WTC11 (cell line): ENCODE measurements around the gene PRTN3. TPM values are rescaled to one million over a fixed set of nuclear protein-coding genes. Genes with fewer than 3 reads are reported as not detected.

Experiments used
- ATAC-seq: fragments of 200-7000 bp; cut with Tn5 transposase; 2 replicates; pipeline ENCODE4 v1.10.0; 2021; ENCODE audit warnings: mild to moderate bottlenecking, moderate library complexity
- CTCF ChIA-PET: fragments of 300-600 bp; sonication (Branson Sonifier 250); formaldehyde crosslinking; loops from one replicate; lab custom pipeline; 2021; ENCODE audit warnings: antibody characterized with exemption; lab: Charles Lee
- POLR2A ChIA-PET: fragments of 350-600 bp; sonication (Branson Sonifier 250); formaldehyde crosslinking; loops from one replicate; lab custom pipeline; 2021; ENCODE audit warnings: antibody characterized with exemption; lab: Charles Lee
- DNase-seq: peaks from one replicate; pipeline ENCODE4 v3.0.0; 2021; ENCODE audit warnings: low spot score
- H3K27ac Mint-ChIP-seq: 2 replicates; pipeline ENCODE4 v1.8.0; 2021; ENCODE audit warnings: mixed read lengths
- H3K27me3 Mint-ChIP-seq: 2 replicates; pipeline ENCODE4 v1.8.0; 2021; ENCODE audit warnings: low read depth, mild to moderate bottlenecking, moderate library complexity, mixed read lengths
- H3K36me3 Mint-ChIP-seq: 2 replicates; pipeline ENCODE4 v1.8.0; 2021; ENCODE audit warnings: mixed read lengths
- H3K4me1 Mint-ChIP-seq: 2 replicates; pipeline ENCODE4 v1.8.0; 2022; ENCODE audit warnings: mixed read lengths
- H3K4me3 Mint-ChIP-seq: 2 replicates; pipeline ENCODE4 v1.8.0; 2021; ENCODE audit warnings: mild to moderate bottlenecking, moderate library complexity, mixed read lengths
- H3K9me3 Mint-ChIP-seq: 2 replicates; pipeline ENCODE4 v1.8.0; 2021; ENCODE audit warnings: mixed read lengths
- ATF1 ChIP-seq: sonication (generic); formaldehyde crosslinking; IDR thresholded peaks from 2 replicates; pipeline ENCODE4 v1.8.1; 2023; ENCODE audit warnings: mild to moderate bottlenecking, moderate library complexity, missing genetic modification reagents
- CREB1 ChIP-seq: sonication (generic); formaldehyde crosslinking; IDR thresholded peaks from 2 replicates; pipeline ENCODE4 v1.8.0; 2023; ENCODE audit warnings: mild to moderate bottlenecking, missing genetic modification reagents
- CREM ChIP-seq: sonication (generic); formaldehyde crosslinking; IDR thresholded peaks from 2 replicates; pipeline ENCODE4 v1.8.1; 2022; ENCODE audit warnings: mild to moderate bottlenecking, missing genetic modification reagents, moderate library complexity
- E2F4 ChIP-seq: sonication (generic); formaldehyde crosslinking; IDR thresholded peaks from 2 replicates; pipeline ENCODE4 v1.8.1; 2022; ENCODE audit warnings: low read depth, mild to moderate bottlenecking, moderate library complexity, missing genetic modification reagents, borderline replicate concordance
- ELF4 ChIP-seq: sonication (generic); formaldehyde crosslinking; IDR thresholded peaks from 2 replicates; pipeline ENCODE4 v1.8.1; 2022; ENCODE audit warnings: low read depth, mild to moderate bottlenecking, moderate library complexity, missing genetic modification reagents
- ESRRA ChIP-seq: sonication (generic); formaldehyde crosslinking; IDR thresholded peaks from 2 replicates; pipeline ENCODE4 v1.8.1; 2022; ENCODE audit warnings: mild to moderate bottlenecking, missing genetic modification reagents, borderline replicate concordance
- FOXJ3 ChIP-seq: sonication (generic); formaldehyde crosslinking; IDR thresholded peaks from 2 replicates; pipeline ENCODE4 v1.9.0; 2021; ENCODE audit warnings: missing genetic modification reagents, mild to moderate bottlenecking, borderline replicate concordance
- FOXP1 ChIP-seq: sonication (generic); formaldehyde crosslinking; IDR thresholded peaks from 2 replicates; pipeline ENCODE4 v1.8.0; 2022; ENCODE audit warnings: missing genetic modification reagents, mild to moderate bottlenecking, moderate library complexity, borderline replicate concordance
- GTF2I ChIP-seq: fragments of 250-450 bp; sonication (Bioruptor Pico); conservative IDR thresholded peaks from 2 replicates; pipeline ENCODE4 v1.4.0; 2021; ENCODE audit warnings: mild to moderate bottlenecking
- IRF2 ChIP-seq: sonication (generic); formaldehyde crosslinking; IDR thresholded peaks from 2 replicates; pipeline ENCODE4 v1.8.0; 2022; ENCODE audit warnings: low read depth, missing genetic modification reagents, borderline replicate concordance
- JAZF1 ChIP-seq: fragments of 250-450 bp; sonication (Bioruptor Pico); IDR thresholded peaks from 2 replicates; pipeline ENCODE4 v1.9.0; 2021; ENCODE audit warnings: moderate library complexity, mild to moderate bottlenecking, inconsistent platforms
- MAX ChIP-seq: sonication (generic); formaldehyde crosslinking; IDR thresholded peaks from 2 replicates; pipeline ENCODE4 v1.8.0; 2022; ENCODE audit warnings: mild to moderate bottlenecking, missing genetic modification reagents
- MLX ChIP-seq: sonication (generic); formaldehyde crosslinking; IDR thresholded peaks from 2 replicates; pipeline ENCODE4 v1.8.1; 2023; ENCODE audit warnings: mild to moderate bottlenecking, missing genetic modification reagents, moderate library complexity
- NR2C2 ChIP-seq: sonication (generic); formaldehyde crosslinking; IDR thresholded peaks from 2 replicates; pipeline ENCODE4 v1.8.0; 2022; ENCODE audit warnings: mild to moderate bottlenecking, missing genetic modification reagents
- PRRX2 ChIP-seq: fragments of 250-450 bp; sonication (Bioruptor Pico); IDR thresholded peaks from 2 replicates; pipeline ENCODE4 v1.8.0; 2021; ENCODE audit warnings: mild to moderate bottlenecking
- RELA ChIP-seq: sonication (generic); formaldehyde crosslinking; IDR thresholded peaks from 2 replicates; pipeline ENCODE4 v1.8.1; 2022; ENCODE audit warnings: missing genetic modification reagents, mild to moderate bottlenecking, borderline replicate concordance
- RORB ChIP-seq: fragments of 250-450 bp; sonication (Bioruptor Pico); IDR thresholded peaks from 2 replicates; pipeline ENCODE4 v1.9.0; 2021; ENCODE audit warnings: mild to moderate bottlenecking
- SOX15 ChIP-seq: fragments of 250-450 bp; sonication (Bioruptor Pico); IDR thresholded peaks from 2 replicates; pipeline ENCODE4 v1.9.0; 2021; ENCODE audit warnings: mild to moderate bottlenecking
- STAT6 ChIP-seq: sonication (generic); formaldehyde crosslinking; conservative IDR thresholded peaks from 2 replicates; pipeline ENCODE4 v1.8.1; 2023; ENCODE audit warnings: mild to moderate bottlenecking, low read depth, missing genetic modification reagents, moderate library complexity
- TCF7 ChIP-seq: sonication (generic); formaldehyde crosslinking; IDR thresholded peaks from 2 replicates; pipeline ENCODE4 v1.8.0; 2022; ENCODE audit warnings: mild to moderate bottlenecking, low read depth, missing genetic modification reagents, moderate library complexity
- TEAD4 ChIP-seq: sonication (generic); formaldehyde crosslinking; IDR thresholded peaks from 2 replicates; pipeline ENCODE4 v1.8.0; 2022; ENCODE audit warnings: mild to moderate bottlenecking, missing genetic modification reagents
- TP53 ChIP-seq: sonication (generic); formaldehyde crosslinking; IDR thresholded peaks from 2 replicates; pipeline ENCODE4 v1.8.1; 2023; ENCODE audit warnings: mild to moderate bottlenecking, missing genetic modification reagents
- ZMAT4 ChIP-seq: fragments of 250-450 bp; sonication (Bioruptor Pico); IDR thresholded peaks from 2 replicates; pipeline ENCODE4 v1.9.0; 2021; ENCODE audit warnings: mild to moderate bottlenecking
- ZNF121 ChIP-seq: sonication (generic); formaldehyde crosslinking; IDR thresholded peaks from 2 replicates; pipeline ENCODE4 v1.8.0; 2023; ENCODE audit warnings: missing genetic modification reagents
- ZNF317 ChIP-seq: sonication (generic); formaldehyde crosslinking; IDR thresholded peaks from 2 replicates; pipeline ENCODE4 v1.8.1; 2023; ENCODE audit warnings: low read depth, mild to moderate bottlenecking, moderate library complexity, missing genetic modification reagents, borderline replicate concordance
- total RNA-seq: library from RNA; stranded (reverse); gene quantifications from 3 replicates; pipeline ENCODE4 v1.2.3, GENCODE V29; 2021
- TF ChIP-seq, protein P1 (sequence below): fragments of 250-450 bp; sonication (Bioruptor Pico); conservative IDR thresholded peaks from 2 replicates; pipeline ENCODE4 v1.9.0; 2021; ENCODE audit warnings: mild to moderate bottlenecking

PRTN3 gene
- total RNA-seq, 1 experiment from 2014 or later, result 0.61 TPM

GRCh38 chr19:873561-874041, 32.8 kb downstream of the PRTN3 start:
- H3K27me3 Mint-ChIP-seq, result no peaks in the 10 kb centered on the region
- no peak overlapping the region for H3K27ac Mint-ChIP-seq
- no peak for TF ChIP-seq ELF4
- no peak for TF ChIP-seq ZNF317 (CRISPR knock-in tag)
- no peak for TF ChIP-seq FOXJ3
- H3K36me3 Mint-ChIP-seq, result peaks cover 19% of the 10 kb centered on the region
- DNase-seq (no peak), ATAC-seq (no peak)
- H3K4me3 Mint-ChIP-seq, result no peak overlapping the region
- ChIA-PET POLR2A (interaction anchor here (1.3 kb wide), 1 partner anchor 10 kb away, joined by 3 read pairs; no protein-coding TSS in a partner anchor), CTCF (interaction anchor here (0.5 to 0.6 kb wide), 3 partner anchors 10 to 24 kb away, joined by 3 to 4 read pairs (median 3); no protein-coding TSS in a partner anchor)
- H3K4me1 Mint-ChIP-seq, result no peaks in the 10 kb centered on the region; the same call in 1 of the 2 replicates
- H3K9me3 Mint-ChIP-seq, result no peaks in the 10 kb centered on the region

DNA sequence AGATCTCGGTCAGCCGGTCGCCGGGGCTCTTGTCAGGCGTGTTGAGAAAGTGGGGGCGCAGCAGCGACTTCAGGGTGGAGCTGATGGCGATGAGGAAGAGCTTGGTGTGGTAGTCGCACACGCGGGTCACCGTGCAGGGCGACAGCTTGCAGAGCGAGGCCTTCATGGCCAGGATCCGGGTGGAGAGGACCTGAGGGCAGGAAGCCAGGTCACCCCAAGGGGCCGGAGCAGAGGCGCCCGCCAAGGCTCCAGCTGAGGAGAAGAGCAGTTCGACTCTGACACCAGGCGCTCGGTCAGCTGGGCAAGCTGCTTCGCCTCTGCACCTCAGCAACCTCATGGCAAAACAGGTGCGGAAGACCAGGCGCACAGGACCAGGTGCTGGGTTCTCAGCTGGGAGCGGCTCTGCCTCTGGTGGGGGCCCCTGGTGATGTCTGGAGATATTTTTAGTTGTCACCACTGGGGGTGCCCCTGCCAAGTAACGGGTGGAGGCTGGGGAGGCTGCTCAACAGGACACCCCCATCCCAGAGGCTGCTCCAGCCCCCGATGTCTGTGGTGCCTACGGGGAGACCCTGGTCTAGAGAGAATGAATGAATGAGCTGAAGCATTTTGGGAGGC, 34.6 kb downstream of the PRTN3 start:
- CTCF ChIA-PET, result interaction anchor here (0.7 kb wide), 1 partner anchor 12 kb away, joined by 4 read pairs; no protein-coding TSS in a partner anchor
- POLR2A ChIA-PET, result no interaction called here
- Mint-ChIP-seq H3K4me3 (no peak overlapping the region), H3K27ac (no peak overlapping the region), H3K4me1 (no peaks in the 10 kb centered on the region; the same call in 1 of the 2 replicates), H3K36me3 (peaks cover 11% of the 10 kb centered on the region), H3K27me3 (no peaks in the 10 kb centered on the region), H3K9me3 (no peaks in the 10 kb centered on the region)
- no peak for TF ChIP-seq NR2C2 (CRISPR knock-in tag)
- no peak for TF ChIP-seq MAX
- TF ChIP-seq SOX15 (CRISPR knock-in tag), result no peak
- TF ChIP-seq ZNF317 (CRISPR knock-in tag), result no peak
- no peak for TF ChIP-seq RORB
- no peak for TF ChIP-seq ZMAT4
- TF ChIP-seq PRRX2 (CRISPR knock-in tag), result no peak
- TF ChIP-seq FOXP1, result no peak
- TF ChIP-seq E2F4 (CRISPR knock-in tag), result no peak
- TF ChIP-seq ESRRA (CRISPR knock-in tag), result no peak
- TF ChIP-seq TP53 (CRISPR knock-in tag), result no peak
- TF ChIP-seq JAZF1 (CRISPR knock-in tag), result no peak
- TF ChIP-seq TCF7 (CRISPR knock-in tag), result no peak
- no peak for TF ChIP-seq ZNF121 (CRISPR knock-in tag)
- ATAC-seq, result no peak
- no peak for DNase-seq

- peaks cover 14% of the 10 kb centered on the region for H3K36me3 Mint-ChIP-seq
- ChIA-PET CTCF (no interaction called here), POLR2A (no interaction called here)
- DNase-seq (no peak), ATAC-seq (no peak)
- H3K27ac Mint-ChIP-seq, result no peak overlapping the region
- no peaks in the 10 kb centered on the region for H3K9me3 Mint-ChIP-seq
- no peaks in the 10 kb centered on the region for H3K27me3 Mint-ChIP-seq
- no peak overlapping the region for H3K4me3 Mint-ChIP-seq
- no peaks in the 10 kb centered on the region; the same call in 1 of the 2 replicates for H3K4me1 Mint-ChIP-seq
- TF ChIP-seq MLX (CRISPR knock-in tag) (no peak), CREB1 (no peak), TEAD4 (CRISPR knock-in tag) (no peak), CREM (CRISPR knock-in tag) (no peak), STAT6 (CRISPR knock-in tag) (no peak), IRF2 (CRISPR knock-in tag) (no peak), PRRX2 (CRISPR knock-in tag) (no peak), RELA (CRISPR knock-in tag) (no peak), GTF2I (CRISPR knock-in tag) (no peak), ATF1 (CRISPR knock-in tag) (no peak), ZMAT4 (no peak)
- TF ChIP-seq, protein P1, sequence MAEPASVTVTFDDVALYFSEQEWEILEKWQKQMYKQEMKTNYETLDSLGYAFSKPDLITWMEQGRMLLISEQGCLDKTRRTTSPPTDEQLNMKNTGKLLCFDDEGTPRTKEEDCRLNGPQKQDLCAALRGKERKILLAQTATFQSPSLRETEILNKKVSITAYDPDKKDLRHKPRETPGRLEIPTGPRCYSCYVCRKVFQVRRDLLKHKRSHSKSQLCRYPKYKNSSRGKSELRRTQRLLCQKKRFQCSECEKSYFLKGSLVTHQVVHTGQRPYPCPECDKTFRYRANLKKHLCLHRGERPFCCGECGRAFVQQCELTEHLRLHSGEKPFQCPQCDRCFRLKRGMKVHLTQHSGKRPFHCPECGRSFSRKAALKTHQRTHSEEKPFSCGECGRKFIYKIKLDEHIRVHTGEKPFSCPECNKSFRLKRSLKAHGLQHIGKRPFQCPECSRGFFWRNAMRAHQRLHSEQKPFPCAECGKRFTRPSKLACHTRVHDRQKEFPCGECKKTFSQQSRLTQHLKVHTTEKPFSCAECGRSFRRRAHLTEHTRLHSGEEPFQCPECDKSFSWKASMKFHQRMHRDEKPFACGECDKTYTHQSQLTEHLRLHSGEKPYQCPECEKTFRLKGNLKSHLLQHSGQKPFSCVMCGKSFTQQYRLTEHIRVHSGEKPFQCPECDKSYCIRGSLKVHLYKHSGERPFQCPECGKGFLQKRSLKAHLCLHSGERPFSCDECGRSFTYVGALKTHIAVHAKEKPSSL (CRISPR knock-in tag), result no peak
These were observed 35.3 kb downstream of the PRTN3 start for GRCh38 chr19:876089-876488.
